OCI-LY7 (cell line): Measurements from ENCODE around the gene STK10. TPM values are rescaled to one million over a fixed set of nuclear protein-coding genes. Genes with fewer than 3 reads are reported as not detected.

Source experiments
- BruUV-seq: library from RNA; stranded (reverse); fragments of 400-500 nt; replicated peaks from 2 replicates; lab custom pipeline; 2021; lab: Mats Ljungman, UMichigan
- CTCF ChIA-PET: fragments of 300-600 bp; sonication (Branson Sonifier 250); formaldehyde crosslinking; loops from one replicate; lab custom pipeline; 2022; ENCODE audit warnings: antibody characterized with exemption; ENCODE audit not compliant: unreplicated experiment; lab: Charles Lee
- POLR2A ChIA-PET: fragments of 300-600 bp; sonication (Branson Sonifier 250); formaldehyde crosslinking; loops from one replicate; lab custom pipeline; 2022; ENCODE audit warnings: antibody characterized with exemption; lab: Charles Lee
- DNase-seq: peaks from one replicate; pipeline ENCODE4 v3.0.0-alpha.2; 2015; ENCODE audit warnings: low spot score
- H2AFZ ChIP-seq: fragments of 200-600 bp; sonication (generic), shearing (Covaris generic); 2 replicates; pipeline ENCODE4 v1.6.1; 2014; ENCODE audit warnings: mild to moderate bottlenecking, antibody characterized with exemption, low read length, moderate library complexity
- H3K27ac ChIP-seq: fragments of 200-600 bp; sonication (generic); 2 replicates; pipeline ENCODE4 v1.5.1; 2014; ENCODE audit warnings: mixed run types, low read depth, mild to moderate bottlenecking, moderate library complexity, low read length, inconsistent platforms; ENCODE audit not compliant: poor library complexity, severe bottlenecking
- H3K36me3 ChIP-seq: fragments of 200-600 bp; sonication (generic); 2 replicates; pipeline ENCODE4 v1.6.1; 2014; ENCODE audit warnings: mild to moderate bottlenecking, antibody characterized with exemption, low read length, moderate library complexity, mixed read lengths; ENCODE audit not compliant: insufficient read depth
- H3K4me1 ChIP-seq: fragments of 200-600 bp; sonication (generic); 2 replicates; pipeline ENCODE4 v1.5.1; 2014; ENCODE audit warnings: mild to moderate bottlenecking, low read length; ENCODE audit not compliant: insufficient read depth, poor library complexity, severe bottlenecking
- H3K4me2 ChIP-seq: fragments of 200-600 bp; sonication (generic); 2 replicates; pipeline ENCODE4 v1.6.1; 2014; ENCODE audit warnings: mild to moderate bottlenecking, low read length
- H3K4me3 ChIP-seq: fragments of 200-600 bp; sonication (generic); 2 replicates; pipeline ENCODE4 v1.5.1; 2014; ENCODE audit warnings: mild to moderate bottlenecking, low read depth, low read length; ENCODE audit not compliant: poor library complexity, severe bottlenecking
- H3K79me2 ChIP-seq: fragments of 200-600 bp; sonication (generic); 2 replicates; pipeline ENCODE4 v1.6.1; 2016; ENCODE audit warnings: low read depth, mild to moderate bottlenecking, low read length, moderate library complexity, mixed read lengths; ENCODE audit not compliant: insufficient read depth
- H3K9me2 ChIP-seq: fragments of 200-600 bp; sonication (generic); 2 replicates; pipeline ENCODE4 v1.6.1; 2016; ENCODE audit warnings: mild to moderate bottlenecking, low read length, mixed read lengths; ENCODE audit not compliant: insufficient read depth
- H3K9me3 ChIP-seq: fragments of 200-600 bp; sonication (generic); 2 replicates; pipeline ENCODE4 v1.6.1; 2014; ENCODE audit warnings: mild to moderate bottlenecking, mixed run types, low read length, mixed read lengths
- H4K20me1 ChIP-seq: fragments of 200-600 bp; sonication (generic); 2 replicates; pipeline ENCODE4 v1.6.1; 2014; ENCODE audit warnings: mild to moderate bottlenecking, antibody characterized with exemption, low read length, moderate library complexity, mixed read lengths; ENCODE audit not compliant: insufficient read depth
- EZH2phosphoT487 ChIP-seq: fragments of 200-600 bp; sonication (generic); IDR thresholded peaks from 2 replicates; pipeline ENCODE4 v1.6.1; 2018; ENCODE audit warnings: low read depth, borderline replicate concordance, mild to moderate bottlenecking, mixed run types, antibody characterized with exemption, low read length, moderate library complexity, mixed read lengths
- intact Hi-C: fragments of 100-400 bp; cut with micrococcal nuclease; formaldehyde crosslinking; loops from one replicate; pipeline ENCODE4 v1.10.0; 2022; ENCODE audit not compliant: unreplicated experiment
- total RNA-seq, 2 experiments: library from RNA; depleted of rRNA in 1 of 2; stranded (reverse); fragments of >200 nt in 1 of 2; shearing (Covaris generic) in 1 of 2; gene quantifications; 2 replicates each; pipeline ENCODE4 v1.2.3, GENCODE V29; 2014 to 2022
- TF ChIP-seq, protein P1 (sequence below): fragments of 200-600 bp; sonication (generic); conservative IDR thresholded peaks from 2 replicates; pipeline ENCODE4 v1.5.1; 2014; ENCODE audit warnings: mild to moderate bottlenecking, antibody characterized with exemption, low read length, moderate library complexity, mixed read lengths

STK10 gene
- total RNA-seq, 2 experiments from 2014 or later, result 53.7 to 89.7 TPM

DNA sequence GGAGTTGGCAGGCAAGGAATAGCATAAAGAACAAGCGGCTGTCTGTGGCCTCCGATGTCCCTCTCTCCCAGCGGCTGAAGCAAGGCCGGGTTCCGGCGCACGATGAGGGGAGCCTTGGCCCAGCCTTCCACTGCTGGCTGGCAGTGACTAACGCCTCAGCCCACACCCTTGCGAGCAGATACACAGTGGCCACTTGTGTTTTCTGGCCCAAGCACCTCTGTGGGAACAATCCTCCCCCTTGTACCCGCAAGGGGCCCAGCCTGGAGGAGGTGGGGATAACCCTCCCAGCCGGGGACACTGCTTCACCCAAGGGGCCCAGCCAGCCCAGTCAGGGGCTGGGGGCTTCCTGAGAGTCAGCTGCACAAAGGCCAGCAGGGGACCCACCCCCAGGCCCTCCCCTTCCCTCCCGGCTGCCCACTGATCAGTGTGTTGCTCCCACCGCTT lies 23.2 kb downstream of the STK10 start:
- H3K27ac ChIP-seq, result no peak overlapping the region
- no peak for DNase-seq
- TF ChIP-seq, protein P1, sequence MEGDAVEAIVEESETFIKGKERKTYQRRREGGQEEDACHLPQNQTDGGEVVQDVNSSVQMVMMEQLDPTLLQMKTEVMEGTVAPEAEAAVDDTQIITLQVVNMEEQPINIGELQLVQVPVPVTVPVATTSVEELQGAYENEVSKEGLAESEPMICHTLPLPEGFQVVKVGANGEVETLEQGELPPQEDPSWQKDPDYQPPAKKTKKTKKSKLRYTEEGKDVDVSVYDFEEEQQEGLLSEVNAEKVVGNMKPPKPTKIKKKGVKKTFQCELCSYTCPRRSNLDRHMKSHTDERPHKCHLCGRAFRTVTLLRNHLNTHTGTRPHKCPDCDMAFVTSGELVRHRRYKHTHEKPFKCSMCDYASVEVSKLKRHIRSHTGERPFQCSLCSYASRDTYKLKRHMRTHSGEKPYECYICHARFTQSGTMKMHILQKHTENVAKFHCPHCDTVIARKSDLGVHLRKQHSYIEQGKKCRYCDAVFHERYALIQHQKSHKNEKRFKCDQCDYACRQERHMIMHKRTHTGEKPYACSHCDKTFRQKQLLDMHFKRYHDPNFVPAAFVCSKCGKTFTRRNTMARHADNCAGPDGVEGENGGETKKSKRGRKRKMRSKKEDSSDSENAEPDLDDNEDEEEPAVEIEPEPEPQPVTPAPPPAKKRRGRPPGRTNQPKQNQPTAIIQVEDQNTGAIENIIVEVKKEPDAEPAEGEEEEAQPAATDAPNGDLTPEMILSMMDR, result no peak
- POLR2A ChIA-PET, result interaction anchor here (0.6 to 2.2 kb wide), 4 partner anchors 8 to 179 kb away, joined by 3 to 6 read pairs (median 6); no protein-coding TSS in a partner anchor
- no peak overlapping the region for H3K4me2 ChIP-seq
- peaks cover 8% of the 10 kb centered on the region; the same call in 1 of the 2 replicates for H3K79me2 ChIP-seq
- H4K20me1 ChIP-seq, result no peaks in the 10 kb centered on the region
- peaks cover 25% of the 10 kb centered on the region for H3K4me1 ChIP-seq
- no peaks in the 10 kb centered on the region for H3K9me3 ChIP-seq
- CTCF ChIA-PET, result interaction anchor here (0.7 kb wide), 1 partner anchor 750 kb away, joined by 4 read pairs; no protein-coding TSS in a partner anchor
- no TSS peak for BruUV-seq
- intact Hi-C loops, result no loop called here
- H3K9me2 ChIP-seq, result no peaks in the 10 kb centered on the region
- no peak overlapping the region for H2AFZ ChIP-seq
- no peak overlapping the region for H3K4me3 ChIP-seq
- no peaks in the 10 kb centered on the region for H3K36me3 ChIP-seq

DNA sequence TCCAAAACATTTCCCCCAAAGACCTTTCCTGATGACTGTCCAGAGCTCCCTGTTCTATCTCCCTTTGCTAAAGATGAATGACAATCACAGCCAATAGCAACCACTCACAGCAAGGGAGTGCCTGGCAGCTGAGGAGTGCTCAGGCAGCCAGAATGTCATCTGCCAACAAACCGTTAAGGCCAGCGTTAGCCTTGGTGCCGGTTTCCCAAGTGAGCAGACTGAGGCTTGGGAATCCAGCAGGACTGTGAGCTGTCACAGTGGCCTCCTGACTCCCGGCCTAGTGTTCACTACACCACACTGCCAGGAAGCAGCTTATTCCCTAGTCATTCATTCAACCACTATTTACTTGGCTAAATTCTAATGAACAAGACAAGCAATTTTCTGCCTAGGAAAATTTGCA lies 24.7 kb downstream of the STK10 start:
- Histone ChIP-seq H2AFZ (no peak overlapping the region), H3K4me2 (no peak overlapping the region), H3K4me3 (no peak overlapping the region), H3K4me1 (peaks cover 40% of the 10 kb centered on the region), H3K27ac (no peak overlapping the region), H3K36me3 (peaks cover 6% of the 10 kb centered on the region), H3K9me3 (no peaks in the 10 kb centered on the region), H3K79me2 (peaks cover 4% of the 10 kb centered on the region; the same call in 1 of the 2 replicates), H3K9me2 (no peaks in the 10 kb centered on the region), H4K20me1 (no peaks in the 10 kb centered on the region)
- ChIA-PET CTCF (interaction anchor here (0.7 kb wide), 1 partner anchor 13 kb away, joined by 9 read pairs; no protein-coding TSS in a partner anchor), POLR2A (interaction anchor here (1.6 to 2.2 kb wide), 2 partner anchors 10 kb away, joined by 6 to 11 read pairs; no protein-coding TSS in a partner anchor)
- intact Hi-C loops, result no loop called here
- DNase-seq, result no peak
- BruUV-seq, result no TSS peak
- TF ChIP-seq, protein P1, result no peak
- TF ChIP-seq EZH2phosphoT487, result no peak

DNA sequence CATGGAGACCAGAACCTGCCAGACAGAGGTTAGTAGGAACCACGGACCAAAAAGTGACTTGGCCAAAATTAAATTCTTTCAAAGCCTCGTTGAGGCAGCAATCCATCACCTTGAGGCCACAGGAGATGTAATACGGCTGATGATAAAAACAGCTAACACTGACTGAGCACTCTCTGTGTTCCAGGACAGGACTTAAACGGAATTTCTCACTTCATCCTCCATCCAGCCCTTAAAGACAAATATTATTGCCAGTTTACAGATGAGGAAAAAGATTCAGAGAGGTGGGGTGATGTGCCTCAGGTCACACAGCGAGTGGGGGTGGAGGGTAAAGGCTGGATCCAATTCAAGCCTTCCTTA lies 25.1 kb downstream of the STK10 start:
- intact Hi-C loops, result no loop called here
- ChIA-PET CTCF (interaction anchor here (0.7 kb wide), 1 partner anchor 13 kb away, joined by 9 read pairs; no protein-coding TSS in a partner anchor), POLR2A (interaction anchor here (1.6 kb wide), 1 partner anchor 10 kb away, joined by 11 read pairs; no protein-coding TSS in a partner anchor)
- no peaks in the 10 kb centered on the region for H3K9me3 ChIP-seq
- no peak overlapping the region for H2AFZ ChIP-seq
- peaks cover 10% of the 10 kb centered on the region for H3K36me3 ChIP-seq
- TF ChIP-seq EZH2phosphoT487, result no peak
- TF ChIP-seq, protein P1, result no peak
- no peak overlapping the region for H3K27ac ChIP-seq
- H3K4me2 ChIP-seq, result no peak overlapping the region
- H3K4me1 ChIP-seq, result peaks cover 44% of the 10 kb centered on the region
- no peaks in the 10 kb centered on the region for H4K20me1 ChIP-seq
- no peaks in the 10 kb centered on the region for H3K9me2 ChIP-seq
- DNase-seq, result no peak
- no peak overlapping the region for H3K4me3 ChIP-seq
- peaks cover 4% of the 10 kb centered on the region; the same call in 1 of the 2 replicates for H3K79me2 ChIP-seq
- BruUV-seq, result no TSS peak
